A673 (cell line): ENCODE data around the gene HOXC6.

Experiments used
- EZH2 ChIP-seq: fragments of 200-600 bp; sonication (generic); IDR thresholded peaks from 2 replicates; pipeline ENCODE4 v1.6.1; 2017; ENCODE audit warnings: borderline replicate concordance, low read depth, mild to moderate bottlenecking, mixed read lengths, antibody characterized with exemption, low read length; ENCODE audit not compliant: poor library complexity, severe bottlenecking
- TF ChIP-seq, protein P1 (sequence below): fragments of 300-800, 200-600 bp; sonication (generic); conservative IDR thresholded peaks from 2 replicates; pipeline ENCODE4 v1.5.1; 2017; ENCODE audit warnings: low read depth, mild to moderate bottlenecking, antibody characterized with exemption, low read length, moderate library complexity, mixed read lengths

DNA sequence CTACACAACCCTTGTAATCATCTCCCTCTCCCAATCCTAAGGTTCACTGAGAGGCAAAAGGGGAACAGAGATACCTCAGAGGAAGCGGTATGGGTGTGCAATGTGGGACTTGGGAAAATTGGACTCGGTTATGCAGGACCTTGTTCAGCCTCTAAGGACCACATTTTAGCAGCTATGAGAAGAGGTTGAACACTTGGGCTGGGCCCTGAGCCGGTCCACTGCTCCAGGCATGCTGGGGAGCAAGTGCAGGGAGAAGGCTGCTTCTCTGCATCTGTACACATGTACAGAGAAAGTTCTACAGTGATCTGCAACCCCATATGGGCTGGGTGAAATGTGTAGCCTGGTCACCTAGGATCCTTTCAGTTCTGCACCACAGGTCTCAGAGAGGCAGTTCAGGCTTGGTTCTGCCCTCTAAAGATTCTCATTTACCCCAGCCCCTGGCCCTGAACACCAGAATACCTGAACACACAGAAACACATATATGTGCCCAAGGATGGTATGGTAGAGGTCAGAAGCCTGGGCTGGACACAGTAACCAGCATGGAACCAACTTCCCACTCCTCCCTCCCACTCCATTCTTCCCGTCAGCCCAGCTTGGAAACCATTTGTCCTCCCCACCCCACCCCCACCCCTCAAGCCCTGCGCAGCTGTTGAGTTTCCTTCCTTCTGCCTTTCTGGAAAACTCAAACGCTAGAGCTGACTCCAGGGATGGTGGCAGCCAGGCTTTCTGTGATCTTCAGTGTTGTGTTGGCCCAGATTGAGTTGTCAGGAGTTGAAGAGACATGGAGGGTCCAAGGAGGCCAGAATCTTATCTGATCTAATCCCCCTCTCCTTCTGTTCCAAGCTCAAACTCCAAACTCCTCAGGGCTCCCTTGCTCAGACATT is 15.0 kb downstream of the HOXC6 start:
- TF ChIP-seq, protein P1, sequence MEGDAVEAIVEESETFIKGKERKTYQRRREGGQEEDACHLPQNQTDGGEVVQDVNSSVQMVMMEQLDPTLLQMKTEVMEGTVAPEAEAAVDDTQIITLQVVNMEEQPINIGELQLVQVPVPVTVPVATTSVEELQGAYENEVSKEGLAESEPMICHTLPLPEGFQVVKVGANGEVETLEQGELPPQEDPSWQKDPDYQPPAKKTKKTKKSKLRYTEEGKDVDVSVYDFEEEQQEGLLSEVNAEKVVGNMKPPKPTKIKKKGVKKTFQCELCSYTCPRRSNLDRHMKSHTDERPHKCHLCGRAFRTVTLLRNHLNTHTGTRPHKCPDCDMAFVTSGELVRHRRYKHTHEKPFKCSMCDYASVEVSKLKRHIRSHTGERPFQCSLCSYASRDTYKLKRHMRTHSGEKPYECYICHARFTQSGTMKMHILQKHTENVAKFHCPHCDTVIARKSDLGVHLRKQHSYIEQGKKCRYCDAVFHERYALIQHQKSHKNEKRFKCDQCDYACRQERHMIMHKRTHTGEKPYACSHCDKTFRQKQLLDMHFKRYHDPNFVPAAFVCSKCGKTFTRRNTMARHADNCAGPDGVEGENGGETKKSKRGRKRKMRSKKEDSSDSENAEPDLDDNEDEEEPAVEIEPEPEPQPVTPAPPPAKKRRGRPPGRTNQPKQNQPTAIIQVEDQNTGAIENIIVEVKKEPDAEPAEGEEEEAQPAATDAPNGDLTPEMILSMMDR, result no peak
- TF ChIP-seq EZH2, result no peak
